Activated naive CD4-positive, alpha-beta T cell treated with anti-CD3 and anti-CD28 coated beads, Interleukin-2, amount 10 ng/mL, durations not matched to agents 7 days and 5 days (primary cell): ENCODE data around the gene PLXNA1.

Experiments used
- CTCF ChIA-PET: fragments of 350-600 bp; sonication (Branson Sonifier 250); formaldehyde crosslinking; loops from one replicate; lab custom pipeline; 2021; ENCODE audit warnings: antibody characterized with exemption; lab: Charles Lee
- DNase-seq: peaks from one replicate; pipeline ENCODE4 v3.0.0-alpha.2; 2020
- H3K27ac Mint-ChIP-seq: one replicate; pipeline ENCODE4 v1.8.0; 2021; ENCODE audit warnings: mild to moderate bottlenecking, moderate library complexity, mixed read lengths
- H3K27me3 Mint-ChIP-seq: one replicate; pipeline ENCODE4 v1.8.0; 2021; ENCODE audit warnings: mild to moderate bottlenecking, mixed read lengths
- H3K36me3 Mint-ChIP-seq: one replicate; pipeline ENCODE4 v1.8.0; 2021; ENCODE audit warnings: mixed read lengths
- H3K4me1 Mint-ChIP-seq: one replicate; pipeline ENCODE4 v1.8.0; 2021; ENCODE audit warnings: mixed read lengths
- H3K4me3 Mint-ChIP-seq: one replicate; pipeline ENCODE4 v1.8.0; 2021; ENCODE audit warnings: mild to moderate bottlenecking, moderate library complexity, mixed read lengths
- H3K9me3 Mint-ChIP-seq: one replicate; pipeline ENCODE4 v1.8.0; 2021; ENCODE audit warnings: mixed read lengths

The PLXNA1 gene

GRCh38 chr3:127027061-127027735 lies 44.3 kb downstream of the PLXNA1 start:
- H3K36me3 Mint-ChIP-seq = no peaks in the 10 kb centered on the region
- H3K4me3 Mint-ChIP-seq = no peak overlapping the region
- DNase-seq = no peak
- CTCF ChIA-PET = no interaction called here
- no peaks in the 10 kb centered on the region for H3K9me3 Mint-ChIP-seq
- no peaks in the 10 kb centered on the region for H3K4me1 Mint-ChIP-seq
- H3K27me3 Mint-ChIP-seq = no peaks in the 10 kb centered on the region
- H3K27ac Mint-ChIP-seq = no peak overlapping the region

- Mint-ChIP-seq H3K4me1 (no peaks in the 10 kb centered on the region), H3K9me3 (no peaks in the 10 kb centered on the region), H3K36me3 (no peaks in the 10 kb centered on the region), H3K4me3 (no peak overlapping the region), H3K27ac (no peak overlapping the region), H3K27me3 (no peaks in the 10 kb centered on the region)
- no peak for DNase-seq
- CTCF ChIA-PET = no interaction called here
Measured at GRCh38 chr3:127027811-127028548, 45.1 kb downstream of the PLXNA1 start.

DNA sequence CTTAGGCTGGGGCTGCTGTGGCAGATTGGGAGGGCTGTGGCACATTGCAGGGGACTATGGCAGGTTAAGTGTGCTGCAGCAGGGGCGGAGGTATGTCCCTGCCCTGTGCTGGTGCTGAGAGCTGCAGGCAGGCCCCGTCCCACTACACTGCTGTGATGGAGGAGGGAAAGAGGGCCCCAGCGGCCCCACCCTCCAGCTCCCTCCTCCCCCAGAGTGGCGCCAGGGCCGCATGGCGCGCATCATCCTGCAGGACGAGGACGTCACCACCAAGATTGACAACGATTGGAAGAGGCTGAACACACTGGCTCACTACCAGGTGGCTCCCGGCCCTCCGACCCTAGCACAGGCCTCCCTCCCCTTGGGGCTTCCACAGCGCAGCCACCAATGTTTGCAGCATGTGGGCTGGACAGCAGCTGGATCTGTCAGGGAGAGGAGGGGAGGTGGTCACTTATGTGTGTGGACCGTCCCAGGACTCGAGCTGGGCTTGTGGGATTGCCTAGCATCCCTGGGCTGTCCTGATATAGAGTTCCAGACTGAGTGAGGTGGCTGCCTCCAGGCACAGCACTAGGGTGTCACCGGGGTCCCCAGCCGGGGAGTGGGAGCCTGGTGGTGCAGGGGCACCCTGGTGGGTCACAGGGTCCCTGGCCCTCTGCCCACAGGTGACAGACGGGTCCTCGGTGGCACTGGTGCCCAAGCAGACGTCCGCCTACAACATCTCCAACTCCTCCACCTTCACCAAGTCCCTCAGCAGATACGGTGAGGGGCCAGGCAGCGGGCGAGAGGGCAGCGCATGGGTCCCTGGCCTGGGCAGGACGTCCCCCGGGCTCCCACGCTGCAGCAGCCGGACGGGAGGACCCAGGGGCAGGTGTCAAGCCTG lies 46.1 kb downstream of the PLXNA1 start:
- Mint-ChIP-seq H3K9me3 (no peaks in the 10 kb centered on the region), H3K27ac (no peak overlapping the region), H3K4me3 (no peak overlapping the region), H3K4me1 (no peaks in the 10 kb centered on the region), H3K27me3 (no peaks in the 10 kb centered on the region), H3K36me3 (no peaks in the 10 kb centered on the region)
- DNase-seq = no peak
- CTCF ChIA-PET = no interaction called here

GRCh38 chr3:127029658-127030507 lies 47.0 kb downstream of the PLXNA1 start:
- H3K27me3 Mint-ChIP-seq = no peaks in the 10 kb centered on the region
- no peaks in the 10 kb centered on the region for H3K9me3 Mint-ChIP-seq
- no peak overlapping the region for H3K27ac Mint-ChIP-seq
- no peaks in the 10 kb centered on the region for H3K4me1 Mint-ChIP-seq
- DNase-seq = no peak
- CTCF ChIA-PET = no interaction called here
- no peaks in the 10 kb centered on the region for H3K36me3 Mint-ChIP-seq
- H3K4me3 Mint-ChIP-seq = no peak overlapping the region

DNA sequence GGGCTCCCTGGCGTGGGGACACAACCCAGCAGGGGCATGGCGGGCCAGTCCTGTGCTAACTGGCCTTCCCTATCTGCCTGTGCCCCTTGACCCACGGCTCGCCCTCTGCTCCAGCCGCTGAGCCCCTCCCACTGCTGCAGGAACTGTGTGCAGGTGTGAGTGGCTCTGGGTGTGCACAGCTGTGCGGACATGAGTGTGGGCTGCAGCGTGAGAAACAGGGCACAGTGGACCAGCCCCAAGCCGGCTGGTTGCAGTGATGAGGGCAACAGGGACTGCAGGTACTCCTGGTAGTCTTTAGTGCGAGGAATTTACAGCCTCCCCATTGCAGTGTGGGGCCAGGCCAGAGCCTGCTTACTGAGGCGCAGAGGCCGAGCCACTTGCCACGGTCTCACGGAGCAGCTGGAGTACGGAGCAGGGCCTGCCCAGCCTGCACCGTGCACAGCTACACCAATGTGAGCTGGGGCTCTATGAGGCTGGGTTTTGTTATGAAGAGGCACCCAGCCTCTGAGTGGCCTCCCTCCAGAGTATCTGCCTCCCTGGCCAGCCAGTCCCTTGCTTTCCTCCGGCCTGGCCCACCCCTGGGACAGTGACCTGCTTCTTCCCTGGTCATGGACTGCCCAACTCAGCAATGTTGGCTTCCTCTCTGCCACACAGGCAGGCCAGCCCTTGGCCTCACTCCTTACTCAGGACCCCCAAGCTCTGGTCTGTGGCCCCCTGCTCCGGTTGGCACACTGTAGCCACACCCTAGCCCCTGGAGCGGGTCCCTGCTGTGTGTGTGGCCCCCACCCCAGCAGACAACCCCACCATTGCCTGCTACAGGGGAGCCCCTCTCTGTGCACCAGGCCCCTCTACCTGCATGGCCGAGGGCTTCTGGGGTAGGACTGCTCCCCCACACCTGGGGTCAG lies 47.8 kb downstream of the PLXNA1 start:
- Mint-ChIP-seq H3K27me3 (no peaks in the 10 kb centered on the region), H3K4me3 (no peak overlapping the region), H3K4me1 (no peaks in the 10 kb centered on the region), H3K9me3 (no peaks in the 10 kb centered on the region), H3K36me3 (no peaks in the 10 kb centered on the region), H3K27ac (no peak overlapping the region)
- CTCF ChIA-PET = no interaction called here
- DNase-seq = no peak

DNA sequence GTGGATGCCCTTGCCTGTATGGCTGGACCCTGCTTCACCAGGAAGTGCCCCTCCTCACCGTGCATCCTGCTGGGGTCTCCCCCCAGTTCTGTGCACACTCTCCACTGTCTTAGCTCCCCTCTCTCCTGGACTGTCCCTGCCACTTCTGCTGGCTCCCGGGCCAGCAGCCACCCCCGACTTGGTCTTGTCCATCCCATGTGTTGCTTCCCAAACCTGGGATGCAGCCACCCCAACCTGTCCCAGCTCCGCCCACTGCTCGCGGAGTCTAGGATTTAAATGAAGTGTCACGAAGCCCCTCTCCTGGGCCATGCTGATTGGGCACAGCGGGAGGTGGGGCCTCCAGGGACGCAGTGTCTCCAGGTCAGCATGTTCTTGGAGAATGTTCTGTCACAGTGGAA lies 48.5 kb downstream of the PLXNA1 start:
- Mint-ChIP-seq H3K4me3 (no peak overlapping the region), H3K27me3 (no peaks in the 10 kb centered on the region), H3K36me3 (no peaks in the 10 kb centered on the region), H3K9me3 (no peaks in the 10 kb centered on the region), H3K4me1 (no peaks in the 10 kb centered on the region), H3K27ac (no peak overlapping the region)
- no peak for DNase-seq
- CTCF ChIA-PET = no interaction called here

DNA sequence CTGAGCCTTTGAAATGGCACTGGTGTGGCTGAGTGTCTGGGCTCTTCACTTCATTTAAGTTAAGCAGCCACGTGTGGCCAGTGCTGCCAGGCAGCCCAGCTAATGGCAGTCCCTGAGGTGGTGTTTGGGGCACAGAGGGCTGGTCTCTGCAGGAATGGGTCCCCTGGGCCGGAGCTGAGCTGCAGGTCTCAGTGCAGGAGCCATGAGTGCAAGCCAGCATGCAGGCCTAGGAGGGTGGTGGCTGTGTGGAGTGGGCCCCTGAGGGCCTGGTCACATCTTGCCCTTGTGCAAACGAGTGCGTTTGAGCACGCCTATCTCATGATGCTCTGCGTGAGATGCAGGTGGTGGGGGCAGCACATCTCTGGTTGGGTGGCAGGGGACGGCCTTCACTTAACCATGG lies 48.9 kb downstream of the PLXNA1 start:
- Mint-ChIP-seq H3K9me3 (no peaks in the 10 kb centered on the region), H3K27me3 (no peaks in the 10 kb centered on the region), H3K4me3 (no peak overlapping the region), H3K36me3 (no peaks in the 10 kb centered on the region), H3K4me1 (no peaks in the 10 kb centered on the region), H3K27ac (no peak overlapping the region)
- CTCF ChIA-PET = no interaction called here
- no peak for DNase-seq

- Mint-ChIP-seq H3K9me3 (no peaks in the 10 kb centered on the region), H3K4me1 (no peaks in the 10 kb centered on the region), H3K4me3 (no peak overlapping the region), H3K36me3 (no peaks in the 10 kb centered on the region), H3K27ac (no peak overlapping the region), H3K27me3 (no peaks in the 10 kb centered on the region)
- DNase-seq = no peak
- CTCF ChIA-PET = no interaction called here
Measured at GRCh38 chr3:127032296-127032990, 49.5 kb downstream of the PLXNA1 start.
